ENCODE results near the gene POLG. TPM values are rescaled to one million over a fixed set of nuclear protein-coding genes. Genes with fewer than 3 reads are reported as not detected.

POLG gene
- total and polyA plus RNA-seq, 2 donors (not counting 1 experiment from before 2014, with no cell fraction given): 81.1 to 144 TPM

DNA sequence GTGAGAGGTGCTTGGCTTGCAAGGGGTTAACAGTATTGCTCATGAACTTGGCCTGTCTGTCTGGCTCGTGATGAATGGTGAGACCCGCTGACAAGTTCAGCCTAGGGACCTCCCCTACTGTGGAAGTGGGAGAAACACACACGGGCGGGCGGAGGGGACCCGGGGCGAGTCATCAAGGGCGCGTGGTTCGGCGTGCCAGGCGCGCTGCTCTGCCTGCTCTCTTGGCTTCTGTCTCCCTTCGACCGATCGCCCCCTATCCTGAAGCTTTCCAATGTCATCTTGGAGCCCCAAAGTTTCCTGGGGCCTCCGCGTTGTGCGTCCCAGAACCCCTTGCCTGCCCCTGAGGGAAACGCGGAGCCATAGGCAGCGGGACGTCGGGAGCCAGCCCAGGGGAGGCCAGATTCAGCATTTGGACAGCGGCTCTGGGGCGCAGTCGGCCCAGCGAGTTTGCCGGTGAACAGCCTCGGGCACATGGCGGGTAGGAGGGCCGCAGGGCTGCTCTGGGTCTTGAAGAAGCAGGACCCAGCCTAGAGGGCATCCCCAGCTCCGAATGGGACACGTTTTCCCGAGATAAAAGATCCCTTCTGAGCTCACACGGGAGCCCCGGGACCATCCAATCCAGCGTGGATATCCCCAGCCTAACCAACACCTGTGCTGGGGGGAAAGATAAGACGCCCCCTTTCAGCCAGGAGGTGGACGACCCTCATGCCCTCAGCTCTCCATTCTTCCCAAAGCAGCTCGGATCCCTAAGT lies 27.0 kb upstream of the POLG start:
- POLR2A ChIA-PET: no interaction called here

More for the DNA sequence above, 27.0 kb upstream of the POLG start:
- peak overlapping the region; percentile 37 for H3K4me3 Mint-ChIP-seq
- H3K27ac Mint-ChIP-seq: peak overlapping the region; percentile 32
- Histone ChIP-seq H4K20me1 (ENCODE audit: control insufficient read depth, insufficient read depth, low read length, poor library complexity, severe bottlenecking) (no peaks in the 10 kb centered on the region), H2AFZ (ENCODE audit: insufficient read depth, low read depth, low read length, poor library complexity, severe bottlenecking) (no peak overlapping the region), H3K9me3 (ENCODE audit: control extremely low read depth in 1 of 3, control insufficient read depth in 2 of 3, insufficient read depth in 1 of 3, low read length in 2 of 3) (peaks cover 0 to 40% (median 0%) of the 10 kb centered on the region in 3 donors), H3K9ac (ENCODE audit: low read length) (no peak overlapping the region), H3K36me3 (replicated peaks in 1 of 2; ENCODE audit: control extremely low read depth in 1 of 2, control insufficient read depth in 1 of 2, extremely low read depth in 1 of 2, insufficient read depth in 2 of 2, low read length in 1 of 2) (no peaks in the 10 kb centered on the region), H3K27ac (ENCODE audit: low read length in 2 of 2) (no peak overlapping the region), H3K4me3 (ENCODE audit: control extremely low read depth in 1 of 5, extremely low read depth in 1 of 5, insufficient read depth in 1 of 5, low read depth in 2 of 5, low read length in 4 of 5) (no peak overlapping the region), H3K4me2 (replicated peaks; ENCODE audit: low read depth, low read length, poor library complexity, severe bottlenecking) (peak overlapping the region; percentile 56), H3K4me1 (ENCODE audit: control insufficient read depth in 2 of 2, insufficient read depth in 2 of 2, low read length in 2 of 2) (peaks cover 26 to 41% of the 10 kb centered on the region in 2 donors), H3K27me3 (replicated peaks in 1 of 4; ENCODE audit: control extremely low read depth in 1 of 4, control insufficient read depth in 3 of 4, insufficient read depth in 4 of 4, low read length in 3 of 4) (peaks cover 0 to 95% (median 71%) of the 10 kb centered on the region in 4 experiments), H3K79me2 (ENCODE audit: control insufficient read depth, insufficient read depth, low read length) (no peaks in the 10 kb centered on the region)
- peaks cover 76% of the 10 kb centered on the region for H3K27me3 Mint-ChIP-seq
- peaks cover 16% of the 10 kb centered on the region for H3K4me1 Mint-ChIP-seq
- CTCF ChIA-PET: interaction anchor here (1.9 to 8.2 kb wide), 4 partner anchors 55 to 112 kb away, joined by 4 to 129 read pairs (median 88); no protein-coding TSS in a partner anchor
- 16% methylated on average over 41 of the region's 41 CpGs for WGBS (ENCODE audit: insufficient coverage)
- no peak for TF ChIP-seq CTCF (IDR thresholded peaks at IDR 0.05)
- no peak for TF ChIP-seq EZH2 (IDR thresholded peaks at IDR 0.05; ENCODE audit: borderline replicate concordance, insufficient read depth, low read depth, low read length, poor library complexity, severe bottlenecking)
- ATAC-seq (ENCODE audit: low read depth) (no peak), DNase-seq (peak; percentile 73)
- no peaks in the 10 kb centered on the region for H3K9me3 Mint-ChIP-seq (ENCODE audit: insufficient read depth)
- intact Hi-C loops (cut with micrococcal nuclease): no loop called here

All from B cell (primary cell).